ENCODE data around the gene PDILT.

PDILT gene

DNA sequence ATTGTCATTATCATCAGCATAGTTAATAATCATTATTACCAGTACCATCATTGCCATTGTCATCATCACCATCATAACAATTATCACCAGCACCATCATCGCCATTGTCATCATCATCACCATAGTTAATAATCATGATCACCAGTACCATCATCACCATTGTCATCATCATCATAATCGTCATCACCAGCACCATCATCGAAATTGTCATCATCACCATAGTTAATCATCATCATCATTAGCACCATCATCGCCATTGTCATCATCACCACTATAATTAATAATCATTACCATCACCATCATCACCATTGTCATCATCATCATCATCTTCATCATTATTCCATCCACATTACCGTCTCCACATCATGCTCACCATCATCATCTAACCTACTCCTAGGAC is 13.5 kb downstream of the PDILT start:
- Histone ChIP-seq H3K27ac (replicated peaks) (no peak overlapping the region), H3K27me3 (ENCODE audit: insufficient read depth, poor library complexity, severe bottlenecking) (no peaks in the 10 kb centered on the region), H3K4me3 (replicated peaks; ENCODE audit: insufficient read depth, low read length) (no peak overlapping the region)
- DNase-seq (ENCODE audit: low read depth in 1 of 2, low spot score in 1 of 2), result no peak
- TF ChIP-seq GABPA (IDR thresholded peaks at IDR 0.05; ENCODE audit: low read depth), result no peak
- no peak for TF ChIP-seq SPI1 (IDR thresholded peaks at IDR 0.05; ENCODE audit: borderline replicate concordance, low read depth)
- TF ChIP-seq POLR2AphosphoS5 (IDR thresholded peaks at IDR 0.05; ENCODE audit: low read depth), result no peak
- TF ChIP-seq, protein P1, sequence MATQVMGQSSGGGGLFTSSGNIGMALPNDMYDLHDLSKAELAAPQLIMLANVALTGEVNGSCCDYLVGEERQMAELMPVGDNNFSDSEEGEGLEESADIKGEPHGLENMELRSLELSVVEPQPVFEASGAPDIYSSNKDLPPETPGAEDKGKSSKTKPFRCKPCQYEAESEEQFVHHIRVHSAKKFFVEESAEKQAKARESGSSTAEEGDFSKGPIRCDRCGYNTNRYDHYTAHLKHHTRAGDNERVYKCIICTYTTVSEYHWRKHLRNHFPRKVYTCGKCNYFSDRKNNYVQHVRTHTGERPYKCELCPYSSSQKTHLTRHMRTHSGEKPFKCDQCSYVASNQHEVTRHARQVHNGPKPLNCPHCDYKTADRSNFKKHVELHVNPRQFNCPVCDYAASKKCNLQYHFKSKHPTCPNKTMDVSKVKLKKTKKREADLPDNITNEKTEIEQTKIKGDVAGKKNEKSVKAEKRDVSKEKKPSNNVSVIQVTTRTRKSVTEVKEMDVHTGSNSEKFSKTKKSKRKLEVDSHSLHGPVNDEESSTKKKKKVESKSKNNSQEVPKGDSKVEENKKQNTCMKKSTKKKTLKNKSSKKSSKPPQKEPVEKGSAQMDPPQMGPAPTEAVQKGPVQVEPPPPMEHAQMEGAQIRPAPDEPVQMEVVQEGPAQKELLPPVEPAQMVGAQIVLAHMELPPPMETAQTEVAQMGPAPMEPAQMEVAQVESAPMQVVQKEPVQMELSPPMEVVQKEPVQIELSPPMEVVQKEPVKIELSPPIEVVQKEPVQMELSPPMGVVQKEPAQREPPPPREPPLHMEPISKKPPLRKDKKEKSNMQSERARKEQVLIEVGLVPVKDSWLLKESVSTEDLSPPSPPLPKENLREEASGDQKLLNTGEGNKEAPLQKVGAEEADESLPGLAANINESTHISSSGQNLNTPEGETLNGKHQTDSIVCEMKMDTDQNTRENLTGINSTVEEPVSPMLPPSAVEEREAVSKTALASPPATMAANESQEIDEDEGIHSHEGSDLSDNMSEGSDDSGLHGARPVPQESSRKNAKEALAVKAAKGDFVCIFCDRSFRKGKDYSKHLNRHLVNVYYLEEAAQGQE (IDR thresholded peaks at IDR 0.05; ENCODE audit: insufficient replicate concordance, low read depth), result no peak
- TF ChIP-seq, protein P2, sequence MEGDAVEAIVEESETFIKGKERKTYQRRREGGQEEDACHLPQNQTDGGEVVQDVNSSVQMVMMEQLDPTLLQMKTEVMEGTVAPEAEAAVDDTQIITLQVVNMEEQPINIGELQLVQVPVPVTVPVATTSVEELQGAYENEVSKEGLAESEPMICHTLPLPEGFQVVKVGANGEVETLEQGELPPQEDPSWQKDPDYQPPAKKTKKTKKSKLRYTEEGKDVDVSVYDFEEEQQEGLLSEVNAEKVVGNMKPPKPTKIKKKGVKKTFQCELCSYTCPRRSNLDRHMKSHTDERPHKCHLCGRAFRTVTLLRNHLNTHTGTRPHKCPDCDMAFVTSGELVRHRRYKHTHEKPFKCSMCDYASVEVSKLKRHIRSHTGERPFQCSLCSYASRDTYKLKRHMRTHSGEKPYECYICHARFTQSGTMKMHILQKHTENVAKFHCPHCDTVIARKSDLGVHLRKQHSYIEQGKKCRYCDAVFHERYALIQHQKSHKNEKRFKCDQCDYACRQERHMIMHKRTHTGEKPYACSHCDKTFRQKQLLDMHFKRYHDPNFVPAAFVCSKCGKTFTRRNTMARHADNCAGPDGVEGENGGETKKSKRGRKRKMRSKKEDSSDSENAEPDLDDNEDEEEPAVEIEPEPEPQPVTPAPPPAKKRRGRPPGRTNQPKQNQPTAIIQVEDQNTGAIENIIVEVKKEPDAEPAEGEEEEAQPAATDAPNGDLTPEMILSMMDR (IDR thresholded peaks at IDR 0.05; ENCODE audit: insufficient read depth, low read length), result no peak

DNA sequence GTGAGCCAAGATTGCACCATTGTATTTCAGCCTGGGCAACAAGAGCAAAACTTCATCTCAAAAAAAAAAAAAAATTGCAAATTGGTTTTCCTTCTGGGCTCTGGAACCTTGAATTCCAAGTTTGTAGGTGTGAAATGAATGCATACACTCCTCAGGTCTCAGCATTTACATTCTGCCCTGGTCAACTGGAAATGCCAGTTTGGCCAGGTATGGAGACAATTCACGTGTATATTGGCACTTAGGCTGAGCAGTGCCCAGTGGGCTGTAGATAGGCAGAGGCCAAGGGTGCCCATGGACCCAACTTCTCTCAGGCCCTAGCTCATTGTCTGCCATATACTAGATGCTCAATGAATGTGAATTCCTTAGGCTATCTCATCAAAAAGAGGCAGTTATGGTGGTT is 15.7 kb downstream of the PDILT start:
- no peak overlapping the region for H3K4me3 ChIP-seq (replicated peaks; ENCODE audit: insufficient read depth, low read length)
- TF ChIP-seq, protein P1 (IDR thresholded peaks at IDR 0.05; ENCODE audit: insufficient replicate concordance, low read depth), result no peak
- TF ChIP-seq POLR2AphosphoS5 (IDR thresholded peaks at IDR 0.05; ENCODE audit: low read depth) (no peak), SPI1 (IDR thresholded peaks at IDR 0.05; ENCODE audit: borderline replicate concordance, low read depth) (no peak), GABPA (IDR thresholded peaks at IDR 0.05; ENCODE audit: low read depth) (no peak)
- TF ChIP-seq, protein P2 (IDR thresholded peaks at IDR 0.05; ENCODE audit: insufficient read depth, low read length), result no peak
- H3K27me3 ChIP-seq (ENCODE audit: insufficient read depth, poor library complexity, severe bottlenecking), result no peaks in the 10 kb centered on the region
- no peak for DNase-seq (ENCODE audit: low read depth in 1 of 2, low spot score in 1 of 2)
- no peak overlapping the region for H3K27ac ChIP-seq (replicated peaks)

DNA sequence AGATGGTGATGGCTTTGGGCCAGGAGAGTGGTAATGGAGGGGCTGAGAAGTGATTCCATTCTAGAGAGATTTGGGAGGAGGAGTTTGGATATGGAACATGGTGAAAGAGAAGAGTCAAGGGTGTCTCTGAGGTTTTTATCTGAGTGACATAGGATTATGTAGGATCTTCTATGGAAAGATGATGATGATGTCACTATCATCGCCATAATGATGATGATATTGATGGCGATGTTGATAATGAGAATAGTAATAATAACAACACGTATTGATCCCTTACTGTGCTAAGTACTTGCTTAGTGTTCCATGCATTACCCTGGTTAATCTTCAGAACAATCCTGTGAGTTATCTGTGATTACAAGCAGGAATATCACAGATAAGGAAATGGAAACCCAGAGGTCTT is 16.6 kb downstream of the PDILT start:
- TF ChIP-seq, protein P2 (IDR thresholded peaks at IDR 0.05; ENCODE audit: insufficient read depth, low read length), result no peak
- TF ChIP-seq SPI1 (IDR thresholded peaks at IDR 0.05; ENCODE audit: borderline replicate concordance, low read depth) (no peak), POLR2AphosphoS5 (IDR thresholded peaks at IDR 0.05; ENCODE audit: low read depth) (no peak), GABPA (IDR thresholded peaks at IDR 0.05; ENCODE audit: low read depth) (no peak)
- TF ChIP-seq, protein P1 (IDR thresholded peaks at IDR 0.05; ENCODE audit: insufficient replicate concordance, low read depth), result no peak
- no peak for DNase-seq (ENCODE audit: low read depth in 1 of 2, low spot score in 1 of 2)
- Histone ChIP-seq H3K4me3 (replicated peaks; ENCODE audit: insufficient read depth, low read length) (no peak overlapping the region), H3K27ac (replicated peaks) (no peak overlapping the region), H3K27me3 (ENCODE audit: insufficient read depth, poor library complexity, severe bottlenecking) (no peaks in the 10 kb centered on the region)

All from HL-60 (cell line).